Activated naive CD4-positive, alpha-beta T cell (primary cell): ENCODE measurements around the gene S100A6.

ENCODE experiments used
- DNase-seq, 4 experiments: peaks; one replicate each; lab custom pipeline; 2025; lab: John Stamatoyannopoulos, UW

S100A6 gene

GRCh38 chr1:153503766-153504165, 32.0 kb downstream of the S100A6 start:
- DNase-seq, result no peak

GRCh38 chr1:153498746-153499145, 37.0 kb downstream of the S100A6 start:
- DNase-seq, result no peak

GRCh38 chr1:153495536-153495935, 40.3 kb downstream of the S100A6 start:
- DNase-seq, result no peak

- DNase-seq, result peak; percentile 37 to 86 (median 68)
These were observed 40.7 kb downstream of the S100A6 start for GRCh38 chr1:153494976-153495535.

GRCh38 chr1:153493343-153493960, 42.3 kb downstream of the S100A6 start:
- DNase-seq, result no peak

GRCh38 chr1:153490272-153491051, 45.3 kb downstream of the S100A6 start:
- no peak for DNase-seq

- DNase-seq, result no peak
These were observed 47.1 kb downstream of the S100A6 start for GRCh38 chr1:153488731-153489130.

GRCh38 chr1:153487707-153488106, 48.1 kb downstream of the S100A6 start:
- no peak for DNase-seq

GRCh38 chr1:153485863-153486262, 49.9 kb downstream of the S100A6 start:
- no peak for DNase-seq
